ENCODE results near the gene B4GALNT4.

DNA sequence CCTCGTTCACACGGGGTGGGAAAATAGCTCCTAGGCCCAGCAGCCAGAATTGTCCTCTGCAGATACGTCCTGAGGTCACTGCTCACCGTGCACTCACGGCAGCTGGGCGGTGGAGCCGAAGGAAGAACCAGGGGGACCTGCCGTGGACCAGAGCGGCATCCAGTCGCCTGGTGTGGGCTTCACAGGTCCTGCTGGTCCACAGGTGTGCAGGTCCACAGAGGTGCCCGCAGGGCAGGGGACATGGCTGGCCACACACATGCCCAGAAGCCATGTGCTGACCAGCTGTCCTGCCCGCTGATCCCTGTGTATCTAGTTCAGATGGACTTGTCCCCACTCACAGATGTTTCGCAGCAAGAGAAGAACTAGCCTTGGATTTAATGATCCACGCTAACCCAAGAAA is 14.1 kb downstream of the B4GALNT4 start:
- TF ChIP-seq, protein P1, sequence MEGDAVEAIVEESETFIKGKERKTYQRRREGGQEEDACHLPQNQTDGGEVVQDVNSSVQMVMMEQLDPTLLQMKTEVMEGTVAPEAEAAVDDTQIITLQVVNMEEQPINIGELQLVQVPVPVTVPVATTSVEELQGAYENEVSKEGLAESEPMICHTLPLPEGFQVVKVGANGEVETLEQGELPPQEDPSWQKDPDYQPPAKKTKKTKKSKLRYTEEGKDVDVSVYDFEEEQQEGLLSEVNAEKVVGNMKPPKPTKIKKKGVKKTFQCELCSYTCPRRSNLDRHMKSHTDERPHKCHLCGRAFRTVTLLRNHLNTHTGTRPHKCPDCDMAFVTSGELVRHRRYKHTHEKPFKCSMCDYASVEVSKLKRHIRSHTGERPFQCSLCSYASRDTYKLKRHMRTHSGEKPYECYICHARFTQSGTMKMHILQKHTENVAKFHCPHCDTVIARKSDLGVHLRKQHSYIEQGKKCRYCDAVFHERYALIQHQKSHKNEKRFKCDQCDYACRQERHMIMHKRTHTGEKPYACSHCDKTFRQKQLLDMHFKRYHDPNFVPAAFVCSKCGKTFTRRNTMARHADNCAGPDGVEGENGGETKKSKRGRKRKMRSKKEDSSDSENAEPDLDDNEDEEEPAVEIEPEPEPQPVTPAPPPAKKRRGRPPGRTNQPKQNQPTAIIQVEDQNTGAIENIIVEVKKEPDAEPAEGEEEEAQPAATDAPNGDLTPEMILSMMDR (IDR thresholded peaks at IDR 0.05), result no peak
- TF ChIP-seq POLR2A (IDR thresholded peaks at IDR 0.05), result no peak
